Chondrocyte (in vitro differentiated cells): ENCODE results near the gene SMAD6. TPM values are rescaled to one million over a fixed set of nuclear protein-coding genes. Genes with fewer than 3 reads are reported as not detected.

ENCODE experiments used
- DNase-seq: peaks from one replicate; pipeline ENCODE4 v3.0.0; 2021; ENCODE audit warnings: mixed read lengths, low spot score
- H3K27ac Mint-ChIP-seq: one replicate; pipeline ENCODE4 v1.8.0; 2021; ENCODE audit warnings: mild to moderate bottlenecking, moderate library complexity, mixed read lengths; ENCODE audit not compliant: unreplicated experiment
- H3K27me3 Mint-ChIP-seq: 2 replicates; pipeline ENCODE4 v1.8.0; 2021; ENCODE audit warnings: low read depth, mixed read lengths
- H3K36me3 Mint-ChIP-seq: 2 replicates; pipeline ENCODE4 v1.8.0; 2021; ENCODE audit warnings: low read depth, mixed read lengths
- H3K4me1 Mint-ChIP-seq: 2 replicates; pipeline ENCODE4 v1.8.0; 2021; ENCODE audit warnings: low read depth, mild to moderate bottlenecking, mixed read lengths
- H3K4me3 Mint-ChIP-seq: one replicate; pipeline ENCODE4 v1.8.0; 2021; ENCODE audit warnings: mild to moderate bottlenecking, moderate library complexity, mixed read lengths; ENCODE audit not compliant: unreplicated experiment
- H3K9me3 Mint-ChIP-seq: 2 replicates; pipeline ENCODE4 v1.8.0; 2021; ENCODE audit warnings: low read depth, mixed read lengths
- long read RNA-seq: library from polyadenylated mRNA; stranded (forward); transcript quantifications from one replicate; pipeline ENCODE4 v2.0.0, GENCODE V29; 2021
- total RNA-seq: library from RNA; stranded (reverse); gene quantifications from 3 replicates; pipeline ENCODE4 v1.2.1, GENCODE V29; 2021
- TF ChIP-seq, protein P1 (sequence below): fragments of 200-600 bp; sonication (generic); IDR thresholded peaks from 2 replicates; pipeline ENCODE4 v1.5.0; 2021; ENCODE audit warnings: antibody characterized with exemption, mild to moderate bottlenecking, moderate library complexity

SMAD6 gene
- 5.2 to 29.0 TPM (median 6.6 TPM) in 3 replicates for total RNA-seq
- long read RNA-seq, partial matches to known transcripts: 0 of 4 reads
- long read RNA-seq, other reads (novel, unspliced or antisense): 2 of 4 reads

DNA sequence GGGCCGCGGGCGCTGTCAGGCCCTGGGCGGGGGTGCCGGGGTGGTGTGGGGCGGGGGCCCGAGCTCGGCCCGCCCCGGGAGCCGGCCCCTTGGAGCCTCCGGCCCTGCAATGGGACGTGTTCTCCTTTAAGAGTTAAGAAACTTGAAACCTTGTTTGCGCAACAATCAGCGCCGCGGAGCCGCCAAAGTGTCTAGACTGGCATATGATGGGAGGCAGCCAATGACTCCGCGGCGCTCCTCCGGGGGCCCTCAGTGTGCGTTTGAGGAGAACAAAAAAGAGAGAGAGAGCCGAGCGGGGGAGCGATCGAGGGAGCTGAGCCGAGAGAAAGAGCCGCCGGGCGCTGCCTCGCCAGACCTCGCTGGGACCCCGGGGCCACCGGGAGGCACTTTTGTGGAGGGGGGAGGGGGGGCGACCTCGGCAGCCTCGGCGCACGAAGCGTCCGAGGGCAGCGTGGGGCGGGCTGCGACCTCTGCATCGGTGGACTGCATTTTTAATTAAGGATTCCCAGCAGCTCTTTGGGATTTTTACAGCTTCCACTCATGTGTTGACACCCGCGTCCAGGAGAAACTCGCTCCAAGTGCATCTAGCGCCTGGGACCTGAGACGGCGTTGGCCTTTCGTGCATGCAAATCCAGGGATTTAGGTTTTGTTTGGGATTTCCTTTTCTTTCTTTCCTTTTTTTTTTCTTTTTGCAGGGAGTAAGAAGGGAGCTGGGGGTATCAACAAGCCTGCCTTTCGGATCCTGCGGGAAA is at the start of gene SMAD6:
TSS of gene SMAD6 (plus strand) at position 202 of the 752 bp plus-strand sequence. CDS start 1,023 bp downstream, outside the sequence.
- peaks cover 35% of the 10 kb centered on the region for H3K4me1 Mint-ChIP-seq
- H3K4me3 Mint-ChIP-seq: peak within 1 kb of the TSS; percentile 88
- H3K9me3 Mint-ChIP-seq: no peaks in the 10 kb centered on the region
- TF ChIP-seq, protein P1, sequence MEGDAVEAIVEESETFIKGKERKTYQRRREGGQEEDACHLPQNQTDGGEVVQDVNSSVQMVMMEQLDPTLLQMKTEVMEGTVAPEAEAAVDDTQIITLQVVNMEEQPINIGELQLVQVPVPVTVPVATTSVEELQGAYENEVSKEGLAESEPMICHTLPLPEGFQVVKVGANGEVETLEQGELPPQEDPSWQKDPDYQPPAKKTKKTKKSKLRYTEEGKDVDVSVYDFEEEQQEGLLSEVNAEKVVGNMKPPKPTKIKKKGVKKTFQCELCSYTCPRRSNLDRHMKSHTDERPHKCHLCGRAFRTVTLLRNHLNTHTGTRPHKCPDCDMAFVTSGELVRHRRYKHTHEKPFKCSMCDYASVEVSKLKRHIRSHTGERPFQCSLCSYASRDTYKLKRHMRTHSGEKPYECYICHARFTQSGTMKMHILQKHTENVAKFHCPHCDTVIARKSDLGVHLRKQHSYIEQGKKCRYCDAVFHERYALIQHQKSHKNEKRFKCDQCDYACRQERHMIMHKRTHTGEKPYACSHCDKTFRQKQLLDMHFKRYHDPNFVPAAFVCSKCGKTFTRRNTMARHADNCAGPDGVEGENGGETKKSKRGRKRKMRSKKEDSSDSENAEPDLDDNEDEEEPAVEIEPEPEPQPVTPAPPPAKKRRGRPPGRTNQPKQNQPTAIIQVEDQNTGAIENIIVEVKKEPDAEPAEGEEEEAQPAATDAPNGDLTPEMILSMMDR: peak; percentile 22
- no peaks in the 10 kb centered on the region for H3K27me3 Mint-ChIP-seq
- peak within 1 kb of the TSS; percentile 97 for H3K27ac Mint-ChIP-seq
- peak; percentile 99 for DNase-seq
- no peaks in the 10 kb centered on the region for H3K36me3 Mint-ChIP-seq

DNA sequence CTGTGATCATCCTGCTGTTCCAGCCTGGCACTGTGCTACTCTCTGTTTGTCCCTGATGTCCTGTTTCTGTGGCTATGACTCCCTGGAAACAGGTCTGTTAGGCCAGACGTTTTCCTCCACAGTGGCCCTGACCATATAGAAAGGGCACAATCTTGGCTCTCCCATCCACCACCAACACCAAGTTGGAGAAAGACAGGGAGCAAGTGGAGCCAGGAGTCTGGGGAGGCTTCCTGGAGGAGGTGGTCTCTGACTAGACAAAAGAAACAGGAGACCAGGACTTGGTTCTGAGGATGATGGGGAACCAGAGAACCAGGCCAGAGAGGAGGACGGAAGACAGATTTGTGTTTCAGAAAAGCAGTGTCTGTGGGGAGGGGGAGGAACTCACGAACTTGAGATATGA is 49.2 kb upstream of the SMAD6 start:
- Mint-ChIP-seq H3K4me1 (peaks cover 8% of the 10 kb centered on the region), H3K36me3 (peaks cover 2% of the 10 kb centered on the region), H3K27ac (no peak overlapping the region), H3K4me3 (no peak overlapping the region), H3K27me3 (peaks cover 3% of the 10 kb centered on the region), H3K9me3 (no peaks in the 10 kb centered on the region)
- no peak for DNase-seq
- TF ChIP-seq, protein P1: no peak

DNA sequence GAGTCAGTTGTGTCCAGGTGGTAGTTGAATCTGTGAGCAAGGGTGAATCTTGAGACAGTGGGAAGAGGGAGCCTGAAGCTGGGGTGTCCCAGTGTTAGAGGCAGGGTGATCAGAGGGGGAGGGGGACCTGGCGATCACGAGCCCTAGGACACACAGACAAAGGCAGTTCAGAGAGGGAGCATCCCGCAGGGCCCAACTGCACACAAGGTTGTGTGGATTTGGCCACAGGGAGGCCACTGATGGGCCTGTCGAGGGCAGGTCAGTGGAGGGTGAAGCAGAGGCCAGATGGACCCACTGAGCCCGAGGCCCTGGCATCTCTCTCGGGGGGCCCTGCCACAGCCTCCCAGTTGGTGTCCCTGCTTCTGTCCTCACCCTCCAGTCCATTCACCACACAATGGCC is 48.6 kb upstream of the SMAD6 start:
- H3K4me3 Mint-ChIP-seq: no peak overlapping the region
- TF ChIP-seq, protein P1: no peak
- H3K9me3 Mint-ChIP-seq: no peaks in the 10 kb centered on the region
- peaks cover 2% of the 10 kb centered on the region for H3K36me3 Mint-ChIP-seq
- H3K27ac Mint-ChIP-seq: no peak overlapping the region
- DNase-seq: no peak
- peaks cover 8% of the 10 kb centered on the region for H3K4me1 Mint-ChIP-seq
- peaks cover 3% of the 10 kb centered on the region for H3K27me3 Mint-ChIP-seq

DNA sequence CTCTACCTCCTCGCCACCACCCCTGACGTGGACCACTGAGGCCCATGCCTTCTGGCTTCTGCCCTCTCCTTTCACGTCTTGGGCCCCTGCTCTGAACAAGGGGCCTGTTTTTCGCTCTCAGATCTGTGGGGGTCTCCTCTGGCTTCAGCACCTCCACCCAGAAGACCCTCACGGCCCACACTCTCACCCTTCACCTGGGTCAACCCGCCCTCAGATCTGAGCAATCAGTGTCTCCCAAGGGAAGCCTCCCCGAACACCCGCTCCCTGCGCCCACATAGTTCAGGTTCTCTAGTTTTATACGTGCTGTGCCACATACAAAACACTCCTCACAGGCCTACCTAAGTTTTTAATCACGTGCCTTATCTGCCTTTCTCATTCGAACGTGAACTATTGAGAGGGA is 48.2 kb upstream of the SMAD6 start:
- Mint-ChIP-seq H3K4me1 (peaks cover 8% of the 10 kb centered on the region), H3K9me3 (no peaks in the 10 kb centered on the region), H3K27ac (no peak overlapping the region), H3K36me3 (peaks cover 2% of the 10 kb centered on the region), H3K27me3 (peaks cover 3% of the 10 kb centered on the region), H3K4me3 (no peak overlapping the region)
- TF ChIP-seq, protein P1: no peak
- DNase-seq: no peak

DNA sequence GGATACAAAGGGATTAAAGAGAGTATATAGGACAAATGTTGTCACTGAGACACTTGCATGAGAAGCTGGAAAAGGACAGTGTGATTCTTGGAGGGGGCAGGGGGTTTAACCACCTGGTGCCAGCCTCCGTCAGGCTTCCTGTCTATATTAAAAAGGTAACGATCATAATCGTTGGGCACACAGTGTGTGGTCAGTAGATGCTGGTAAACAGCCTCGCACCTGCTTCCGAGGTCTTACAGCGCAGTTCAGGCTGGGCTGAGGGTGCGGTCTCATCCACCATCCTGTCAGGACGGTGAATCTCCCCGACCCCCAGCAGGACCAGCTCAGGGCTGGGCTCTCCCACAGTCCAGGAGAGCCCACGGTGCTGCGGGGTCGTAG is 47.7 kb upstream of the SMAD6 start:
- Mint-ChIP-seq H3K4me1 (peaks cover 8% of the 10 kb centered on the region), H3K4me3 (no peak overlapping the region), H3K9me3 (no peaks in the 10 kb centered on the region), H3K27me3 (peaks cover 3% of the 10 kb centered on the region), H3K36me3 (peaks cover 2% of the 10 kb centered on the region), H3K27ac (no peak overlapping the region)
- TF ChIP-seq, protein P1: no peak
- no peak for DNase-seq
